Glutamatergic neuron (in vitro differentiated cells): ENCODE measurements around the gene FNIP2. TPM values are rescaled to one million over a fixed set of nuclear protein-coding genes. Genes with fewer than 3 reads are reported as not detected.
"Not testable (repeated sequence)": the region's sequence is repeated elsewhere in the genome, so short reads cannot be mapped to it uniquely, and the experiment has no call there.

Experiments used
- DNase-seq: peaks from one replicate; pipeline ENCODE4 v3.0.0; 2022
- H3K27ac Mint-ChIP-seq: one replicate; pipeline ENCODE4 v1.8.0; 2020; ENCODE audit warnings: mild to moderate bottlenecking, mixed read lengths, inconsistent platforms; ENCODE audit not compliant: unreplicated experiment
- H3K27me3 Mint-ChIP-seq: one replicate; pipeline ENCODE4 v1.8.0; 2020; ENCODE audit warnings: mild to moderate bottlenecking, moderate library complexity, mixed read lengths, inconsistent platforms; ENCODE audit not compliant: unreplicated experiment
- H3K36me3 Mint-ChIP-seq: one replicate; pipeline ENCODE4 v1.8.0; 2020; ENCODE audit warnings: mild to moderate bottlenecking, mixed read lengths, inconsistent platforms; ENCODE audit not compliant: unreplicated experiment
- H3K4me1 Mint-ChIP-seq: one replicate; pipeline ENCODE4 v1.8.0; 2020; ENCODE audit warnings: mild to moderate bottlenecking, low read depth, mixed read lengths, inconsistent platforms; ENCODE audit not compliant: unreplicated experiment
- H3K4me3 Mint-ChIP-seq: one replicate; pipeline ENCODE4 v1.8.0; 2020; ENCODE audit warnings: mild to moderate bottlenecking, mixed read lengths, inconsistent platforms; ENCODE audit not compliant: unreplicated experiment
- H3K9me3 Mint-ChIP-seq: one replicate; pipeline ENCODE4 v1.8.0; 2020; ENCODE audit warnings: mild to moderate bottlenecking, moderate library complexity, mixed read lengths, inconsistent platforms; ENCODE audit not compliant: unreplicated experiment
- CTCF ChIP-seq: fragments of 200-600 bp; sonication (generic); IDR thresholded peaks from one replicate; pipeline ENCODE4 v1.5.0; 2021; ENCODE audit not compliant: partially characterized antibody, unreplicated experiment
- total RNA-seq: library from RNA; stranded (reverse); fragmentation: NEBNext Ultra II Directional; extraction: Animal tissue kit (Norgen Biotek cat#: 25700); gene quantifications from one replicate; pipeline ENCODE4 v1.2.1, GENCODE V29; 2021; ENCODE audit not compliant: unreplicated experiment

FNIP2 gene
- total RNA-seq, 1 donor from 2014 or later = 53.2 TPM

DNA sequence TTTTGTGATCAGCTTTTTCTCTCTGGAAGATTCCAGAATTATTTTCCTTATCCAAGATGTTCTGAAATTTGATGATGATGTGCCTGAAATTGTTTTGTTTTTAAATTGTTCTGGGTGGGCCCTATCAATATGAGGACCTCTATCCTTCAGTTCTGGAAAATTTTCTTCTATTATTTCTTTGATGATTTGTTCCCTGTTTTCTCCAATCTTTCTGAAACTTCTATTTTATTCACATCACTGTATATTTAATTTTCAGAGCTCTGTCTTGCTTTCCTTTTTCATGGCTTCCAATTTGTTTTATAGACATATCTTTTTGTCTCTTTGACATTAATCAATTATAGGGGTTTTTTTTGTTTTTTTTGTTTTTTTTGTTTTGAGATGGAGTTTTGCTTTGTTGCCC lies 12.2 kb upstream of the FNIP2 start:
- peaks cover 1% of the 10 kb centered on the region for H3K9me3 Mint-ChIP-seq

DNA sequence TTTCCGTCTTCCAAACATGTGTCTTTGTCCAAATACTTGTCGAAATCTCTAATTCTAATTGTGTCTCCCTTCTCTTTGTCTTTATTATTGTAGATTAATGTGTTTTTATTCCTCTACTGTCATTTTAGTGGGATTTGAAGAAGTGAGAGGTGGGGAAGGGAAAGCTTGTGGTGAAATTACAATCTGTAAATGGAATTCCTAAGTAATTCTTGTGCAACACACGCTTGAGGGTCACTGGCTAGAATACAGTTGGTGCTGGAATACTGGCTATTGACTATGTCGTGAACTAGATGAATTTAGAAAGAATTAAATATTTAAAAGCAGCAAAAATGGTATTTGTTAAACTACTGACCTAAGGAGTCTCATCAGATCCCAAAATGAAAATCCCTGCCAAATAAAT lies 10.7 kb upstream of the FNIP2 start:
- no peak for DNase-seq
- Mint-ChIP-seq H3K27ac (no peak overlapping the region), H3K36me3 (peaks cover 15% of the 10 kb centered on the region), H3K27me3 (peaks cover 1% of the 10 kb centered on the region), H3K4me3 (no peak overlapping the region), H3K9me3 (peaks cover 3% of the 10 kb centered on the region), H3K4me1 (no peaks in the 10 kb centered on the region)
- no peak for TF ChIP-seq CTCF

More for the DNA sequence above, 12.2 kb upstream of the FNIP2 start:
- Mint-ChIP-seq H3K27ac (no peak overlapping the region), H3K4me1 (no peaks in the 10 kb centered on the region), H3K36me3 (peaks cover 15% of the 10 kb centered on the region), H3K4me3 (no peak overlapping the region), H3K27me3 (peaks cover 1% of the 10 kb centered on the region)
- no peak for DNase-seq
- TF ChIP-seq CTCF = no peak

DNA sequence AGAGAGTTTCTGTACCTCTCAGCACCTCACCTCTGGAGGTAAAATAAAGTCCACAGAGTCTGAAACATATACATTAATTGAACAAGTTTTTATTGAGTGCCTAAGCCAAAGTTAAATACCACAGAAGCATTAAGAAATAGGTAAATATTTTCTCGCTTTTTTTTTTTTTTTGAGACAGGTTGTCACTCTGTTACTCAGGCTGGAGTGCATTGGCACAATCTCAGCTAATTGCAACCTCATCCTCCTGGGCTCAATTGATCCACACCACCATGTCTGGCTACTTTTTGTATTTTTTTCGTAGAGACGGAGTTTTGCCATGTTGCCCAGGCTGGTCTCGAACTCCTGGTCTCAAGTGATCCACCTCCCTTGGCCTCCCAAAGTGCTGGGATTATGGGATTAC lies 10.1 kb upstream of the FNIP2 start:
- H3K4me1 Mint-ChIP-seq = no peaks in the 10 kb centered on the region
- no peak overlapping the region for H3K4me3 Mint-ChIP-seq
- H3K27me3 Mint-ChIP-seq = peaks cover 1% of the 10 kb centered on the region
- no peak for TF ChIP-seq CTCF
- peaks cover 15% of the 10 kb centered on the region for H3K36me3 Mint-ChIP-seq
- H3K9me3 Mint-ChIP-seq = peaks cover 3% of the 10 kb centered on the region
- no peak overlapping the region for H3K27ac Mint-ChIP-seq
- DNase-seq = no peak

DNA sequence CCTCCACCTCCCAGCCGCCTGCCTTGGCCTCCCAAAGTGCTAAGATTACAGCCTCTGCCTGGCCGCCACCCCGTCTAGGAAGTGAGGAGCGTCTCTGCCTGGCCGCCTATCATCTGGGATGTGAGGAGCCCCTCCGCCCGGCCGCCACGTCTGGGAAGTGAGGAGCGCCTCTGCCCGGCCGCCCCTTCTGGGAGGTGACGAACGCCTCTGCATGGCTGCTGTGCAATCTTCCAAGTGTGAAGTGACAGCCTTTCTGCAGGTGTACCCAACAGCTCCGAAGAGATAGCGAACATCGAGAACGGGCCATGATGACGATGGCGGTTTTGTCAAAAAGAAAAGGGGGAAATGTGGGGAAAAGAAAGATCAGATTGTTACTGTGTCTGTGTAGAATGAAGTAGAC lies 9.3 kb upstream of the FNIP2 start:
- not testable (repeated sequence) for H3K4me3 Mint-ChIP-seq, H3K27ac Mint-ChIP-seq, H3K27me3 Mint-ChIP-seq, H3K9me3 Mint-ChIP-seq, DNase-seq, H3K4me1 Mint-ChIP-seq
- H3K36me3 Mint-ChIP-seq = peaks cover 15% of the 10 kb centered on the region

GRCh38 chr4:158760866-158761265 lies 8.0 kb upstream of the FNIP2 start:
- Mint-ChIP-seq H3K4me3 (no peak overlapping the region), H3K4me1 (no peaks in the 10 kb centered on the region), H3K27me3 (peaks cover 1% of the 10 kb centered on the region), H3K27ac (no peak overlapping the region), H3K36me3 (peaks cover 14% of the 10 kb centered on the region), H3K9me3 (peaks cover 3% of the 10 kb centered on the region)
- no peak for TF ChIP-seq CTCF
- DNase-seq = no peak

GRCh38 chr4:158762553-158762952 lies 6.3 kb upstream of the FNIP2 start:
- no peaks in the 10 kb centered on the region for H3K4me1 Mint-ChIP-seq
- H3K27ac Mint-ChIP-seq = no peak overlapping the region
- H3K4me3 Mint-ChIP-seq = no peak overlapping the region
- no peak for TF ChIP-seq CTCF
- peaks cover 5% of the 10 kb centered on the region for H3K36me3 Mint-ChIP-seq
- DNase-seq = no peak
- H3K27me3 Mint-ChIP-seq = peaks cover 1% of the 10 kb centered on the region
- H3K9me3 Mint-ChIP-seq = peaks cover 3% of the 10 kb centered on the region
